ENCODE results near the gene A3GALT2.

The A3GALT2 gene

GRCh38 chr1:33361532-33362235 lies 40.8 kb upstream of the A3GALT2 start:
- TF ChIP-seq SCRT2 (tag by site-specific recombination; IDR thresholded peaks at IDR 0.05) (peak; percentile 88), GLI2 (tag by site-specific recombination; IDR thresholded peaks at IDR 0.05; ENCODE audit: borderline replicate concordance, low read depth) (no peak)
- no peak overlapping the region for H3K4me3 ChIP-seq (ENCODE audit: low read depth, low read length)
- no peaks in the 10 kb centered on the region for H3K9me3 ChIP-seq (ENCODE audit: control insufficient read depth, insufficient read depth, low read depth, low read length)
- H3K4me1 ChIP-seq (ENCODE audit: control insufficient read depth, insufficient read depth, low read length) = peaks cover 11% of the 10 kb centered on the region
- POLR2A ChIA-PET = interaction anchor here (1.6 kb wide), 1 partner anchor 12 kb away, joined by 6 read pairs; no protein-coding TSS in a partner anchor
- no peak overlapping the region for H3K27ac ChIP-seq (ENCODE audit: extremely low read depth, low read depth, low read length)
- CTCF ChIA-PET = interaction anchor here (0.6 to 12.6 kb wide), 4 partner anchors 12 to 709 kb away, joined by 3 to 135 read pairs (median 6); no protein-coding TSS in a partner anchor
- peaks cover 0 to 36% of the 10 kb centered on the region in 2 experiments; a peak in 1 of 3 replicates for H3K36me3 ChIP-seq (ENCODE audit: control insufficient read depth in 2 of 2, insufficient read depth in 1 of 2, low read length in 2 of 2)

GRCh38 chr1:33360367-33360766 lies 39.5 kb upstream of the A3GALT2 start:
- H3K36me3 ChIP-seq (ENCODE audit: control insufficient read depth in 2 of 2, insufficient read depth in 1 of 2, low read length in 2 of 2) = peaks cover 0 to 25% of the 10 kb centered on the region in 2 experiments; a peak in 1 of 3 replicates
- no peak overlapping the region for H3K27ac ChIP-seq (ENCODE audit: extremely low read depth, low read depth, low read length)
- CTCF ChIA-PET = interaction anchor here (1.0 to 1.2 kb wide), 3 partner anchors 65 to 233 kb away, joined by 3 to 7 read pairs (median 3); no protein-coding TSS in a partner anchor
- POLR2A ChIA-PET = no interaction called here
- no peaks in the 10 kb centered on the region for H3K9me3 ChIP-seq (ENCODE audit: control insufficient read depth, insufficient read depth, low read depth, low read length)
- 0 out of 2 replicates have a peak, but pooled peaks have one; percentile 45 for TF ChIP-seq ZNF768 (tag by site-specific recombination; IDR thresholded peaks at IDR 0.05)
- TF ChIP-seq ZNF664 (tag by site-specific recombination; IDR thresholded peaks at IDR 0.05) = peak; percentile 74; the same call in 1 of the 2 replicates
- TF ChIP-seq ZFP41 (tag by site-specific recombination; IDR thresholded peaks at IDR 0.05; ENCODE audit: borderline replicate concordance) = no peak
- H3K4me3 ChIP-seq (ENCODE audit: low read depth, low read length) = no peak overlapping the region
- H3K4me1 ChIP-seq (ENCODE audit: control insufficient read depth, insufficient read depth, low read length) = peaks cover 11% of the 10 kb centered on the region

- H3K9me3 ChIP-seq (ENCODE audit: control insufficient read depth, insufficient read depth, low read depth, low read length) = no peaks in the 10 kb centered on the region
- ChIA-PET POLR2A (interaction anchor here (0.6 kb wide), 1 partner anchor 11 kb away, joined by 3 read pairs; no protein-coding TSS in a partner anchor), CTCF (interaction anchor here (1.0 to 1.2 kb wide), 4 partner anchors 64 to 253 kb away, joined by 3 to 7 read pairs (median 3); no protein-coding TSS in a partner anchor)
- TF ChIP-seq, protein P1, sequence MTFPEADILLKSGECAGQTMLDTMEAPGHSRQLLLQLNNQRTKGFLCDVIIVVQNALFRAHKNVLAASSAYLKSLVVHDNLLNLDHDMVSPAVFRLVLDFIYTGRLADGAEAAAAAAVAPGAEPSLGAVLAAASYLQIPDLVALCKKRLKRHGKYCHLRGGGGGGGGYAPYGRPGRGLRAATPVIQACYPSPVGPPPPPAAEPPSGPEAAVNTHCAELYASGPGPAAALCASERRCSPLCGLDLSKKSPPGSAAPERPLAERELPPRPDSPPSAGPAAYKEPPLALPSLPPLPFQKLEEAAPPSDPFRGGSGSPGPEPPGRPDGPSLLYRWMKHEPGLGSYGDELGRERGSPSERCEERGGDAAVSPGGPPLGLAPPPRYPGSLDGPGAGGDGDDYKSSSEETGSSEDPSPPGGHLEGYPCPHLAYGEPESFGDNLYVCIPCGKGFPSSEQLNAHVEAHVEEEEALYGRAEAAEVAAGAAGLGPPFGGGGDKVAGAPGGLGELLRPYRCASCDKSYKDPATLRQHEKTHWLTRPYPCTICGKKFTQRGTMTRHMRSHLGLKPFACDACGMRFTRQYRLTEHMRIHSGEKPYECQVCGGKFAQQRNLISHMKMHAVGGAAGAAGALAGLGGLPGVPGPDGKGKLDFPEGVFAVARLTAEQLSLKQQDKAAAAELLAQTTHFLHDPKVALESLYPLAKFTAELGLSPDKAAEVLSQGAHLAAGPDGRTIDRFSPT (tag by site-specific recombination; IDR thresholded peaks at IDR 0.05) = no peak
- TF ChIP-seq, protein P2, sequence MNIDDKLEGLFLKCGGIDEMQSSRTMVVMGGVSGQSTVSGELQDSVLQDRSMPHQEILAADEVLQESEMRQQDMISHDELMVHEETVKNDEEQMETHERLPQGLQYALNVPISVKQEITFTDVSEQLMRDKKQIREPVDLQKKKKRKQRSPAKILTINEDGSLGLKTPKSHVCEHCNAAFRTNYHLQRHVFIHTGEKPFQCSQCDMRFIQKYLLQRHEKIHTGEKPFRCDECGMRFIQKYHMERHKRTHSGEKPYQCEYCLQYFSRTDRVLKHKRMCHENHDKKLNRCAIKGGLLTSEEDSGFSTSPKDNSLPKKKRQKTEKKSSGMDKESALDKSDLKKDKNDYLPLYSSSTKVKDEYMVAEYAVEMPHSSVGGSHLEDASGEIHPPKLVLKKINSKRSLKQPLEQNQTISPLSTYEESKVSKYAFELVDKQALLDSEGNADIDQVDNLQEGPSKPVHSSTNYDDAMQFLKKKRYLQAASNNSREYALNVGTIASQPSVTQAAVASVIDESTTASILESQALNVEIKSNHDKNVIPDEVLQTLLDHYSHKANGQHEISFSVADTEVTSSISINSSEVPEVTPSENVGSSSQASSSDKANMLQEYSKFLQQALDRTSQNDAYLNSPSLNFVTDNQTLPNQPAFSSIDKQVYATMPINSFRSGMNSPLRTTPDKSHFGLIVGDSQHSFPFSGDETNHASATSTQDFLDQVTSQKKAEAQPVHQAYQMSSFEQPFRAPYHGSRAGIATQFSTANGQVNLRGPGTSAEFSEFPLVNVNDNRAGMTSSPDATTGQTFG (tag by site-specific recombination; IDR thresholded peaks at IDR 0.05; ENCODE audit: borderline replicate concordance) = no peak
- no peak for TF ChIP-seq GLI4 (tag by site-specific recombination; IDR thresholded peaks at IDR 0.05)
- TF ChIP-seq ZNF37A (tag by site-specific recombination; IDR thresholded peaks at IDR 0.05) = no peak
- no peak for TF ChIP-seq ZNF560 (tag by site-specific recombination; IDR thresholded peaks at IDR 0.05; ENCODE audit: borderline replicate concordance)
- TF ChIP-seq, protein P3, sequence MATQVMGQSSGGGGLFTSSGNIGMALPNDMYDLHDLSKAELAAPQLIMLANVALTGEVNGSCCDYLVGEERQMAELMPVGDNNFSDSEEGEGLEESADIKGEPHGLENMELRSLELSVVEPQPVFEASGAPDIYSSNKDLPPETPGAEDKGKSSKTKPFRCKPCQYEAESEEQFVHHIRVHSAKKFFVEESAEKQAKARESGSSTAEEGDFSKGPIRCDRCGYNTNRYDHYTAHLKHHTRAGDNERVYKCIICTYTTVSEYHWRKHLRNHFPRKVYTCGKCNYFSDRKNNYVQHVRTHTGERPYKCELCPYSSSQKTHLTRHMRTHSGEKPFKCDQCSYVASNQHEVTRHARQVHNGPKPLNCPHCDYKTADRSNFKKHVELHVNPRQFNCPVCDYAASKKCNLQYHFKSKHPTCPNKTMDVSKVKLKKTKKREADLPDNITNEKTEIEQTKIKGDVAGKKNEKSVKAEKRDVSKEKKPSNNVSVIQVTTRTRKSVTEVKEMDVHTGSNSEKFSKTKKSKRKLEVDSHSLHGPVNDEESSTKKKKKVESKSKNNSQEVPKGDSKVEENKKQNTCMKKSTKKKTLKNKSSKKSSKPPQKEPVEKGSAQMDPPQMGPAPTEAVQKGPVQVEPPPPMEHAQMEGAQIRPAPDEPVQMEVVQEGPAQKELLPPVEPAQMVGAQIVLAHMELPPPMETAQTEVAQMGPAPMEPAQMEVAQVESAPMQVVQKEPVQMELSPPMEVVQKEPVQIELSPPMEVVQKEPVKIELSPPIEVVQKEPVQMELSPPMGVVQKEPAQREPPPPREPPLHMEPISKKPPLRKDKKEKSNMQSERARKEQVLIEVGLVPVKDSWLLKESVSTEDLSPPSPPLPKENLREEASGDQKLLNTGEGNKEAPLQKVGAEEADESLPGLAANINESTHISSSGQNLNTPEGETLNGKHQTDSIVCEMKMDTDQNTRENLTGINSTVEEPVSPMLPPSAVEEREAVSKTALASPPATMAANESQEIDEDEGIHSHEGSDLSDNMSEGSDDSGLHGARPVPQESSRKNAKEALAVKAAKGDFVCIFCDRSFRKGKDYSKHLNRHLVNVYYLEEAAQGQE (tag by site-specific recombination; IDR thresholded peaks at IDR 0.05) = no peak
- no peak for TF ChIP-seq ZNF843 (tag by site-specific recombination; IDR thresholded peaks at IDR 0.05)
- no peak for TF ChIP-seq ZIC2 (tag by site-specific recombination; IDR thresholded peaks at IDR 0.05)
- no peak for TF ChIP-seq ZNF473 (tag by site-specific recombination; IDR thresholded peaks at IDR 0.05)
- TF ChIP-seq ZBTB11 (tag by site-specific recombination; conservative IDR thresholded peaks at IDR 0.05; ENCODE audit: low read depth) = no peak
These were observed 39.0 kb upstream of the A3GALT2 start for GRCh38 chr1:33359931-33360330.

More at GRCh38 chr1:33359931-33360330, 39.0 kb upstream of the A3GALT2 start:
- Histone ChIP-seq H3K36me3 (ENCODE audit: control insufficient read depth in 2 of 2, insufficient read depth in 1 of 2, low read length in 2 of 2) (peaks cover 0 to 23% of the 10 kb centered on the region in 2 experiments; a peak in 1 of 3 replicates), H3K4me3 (ENCODE audit: low read depth, low read length) (no peak overlapping the region), H3K4me1 (ENCODE audit: control insufficient read depth, insufficient read depth, low read length) (peaks cover 11% of the 10 kb centered on the region), H3K27ac (ENCODE audit: extremely low read depth, low read depth, low read length) (no peak overlapping the region)
